Measurements from ENCODE around the gene PRICKLE4. TPM values are rescaled to one million over a fixed set of nuclear protein-coding genes. Genes with fewer than 3 reads are reported as not detected.

Gene PRICKLE4
- total RNA-seq, 2 donors from 2014 or later = 11.4 to 11.6 TPM

- Histone ChIP-seq H3K4me3 (no peak overlapping the region), H3K27me3 (replicated peaks; ENCODE audit: insufficient read depth) (no peaks in the 10 kb centered on the region), H3K9me3 (no peaks in the 10 kb centered on the region), H3K36me3 (no peaks in the 10 kb centered on the region), H3K27ac (no peak overlapping the region), H3K4me1 (replicated peaks) (no peaks in the 10 kb centered on the region)
- 95% methylated on average over 10 of the region's 10 CpGs for WGBS
- intact Hi-C loops (cut with DNase I) = no loop called here
- no peak for DNase-seq (ENCODE audit: low spot score)
- TF ChIP-seq POLR2AphosphoS5 (IDR thresholded peaks at IDR 0.05) (no peak), POLR2A (IDR thresholded peaks at IDR 0.05) (no peak), CTCF (IDR thresholded peaks at IDR 0.05) (no peak)
Measured at GRCh38 chr6:41746107-41746506, 34.5 kb upstream of the PRICKLE4 start.

DNA sequence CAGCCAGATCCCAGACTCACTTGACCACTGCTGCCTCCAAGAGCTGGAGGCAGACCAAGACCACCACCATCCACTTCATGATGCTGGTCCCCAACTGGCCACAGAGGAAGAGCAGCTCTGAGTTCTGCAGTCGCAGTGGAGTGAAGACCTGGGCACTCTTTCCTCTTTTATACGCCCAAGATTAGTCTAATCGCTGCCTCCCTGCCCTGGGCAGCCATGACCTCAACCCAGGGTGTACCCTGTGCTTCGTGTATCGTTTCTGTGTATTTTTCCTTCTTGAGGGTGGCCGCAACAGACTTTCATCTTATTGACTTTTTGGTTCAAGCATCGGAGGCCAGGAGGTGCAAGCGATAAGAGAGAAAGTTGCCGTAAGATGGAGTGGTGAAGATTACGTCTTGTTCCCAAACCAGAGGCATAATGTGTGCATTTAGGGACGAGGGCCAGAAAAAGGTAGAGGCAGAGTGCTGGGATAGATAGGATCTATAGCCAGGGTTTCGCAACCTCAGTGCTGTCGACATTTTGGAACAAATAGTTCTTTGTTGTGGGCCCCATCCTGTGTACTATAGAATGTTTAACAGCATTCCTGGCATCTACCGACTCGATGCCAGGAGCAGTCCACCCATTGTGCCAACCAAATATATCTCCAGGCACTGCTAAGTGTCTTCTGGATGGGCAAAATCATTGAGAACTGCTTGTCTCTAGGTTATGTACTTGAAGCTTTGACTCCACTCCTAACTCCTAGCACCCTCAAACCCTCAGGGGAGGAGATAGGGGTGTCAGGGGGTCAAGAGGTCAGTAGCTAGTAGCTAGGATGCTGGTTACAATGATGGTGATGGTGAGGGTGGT lies 33.1 kb upstream of the PRICKLE4 start, which contains the start of gene PGC:
Gene PGC, minus strand, starts transcription at position 142 of the 846 bp plus-strand sequence. Its CDS starts 63 bp downstream, at position 79.
- DNase-seq (ENCODE audit: low spot score) = peak; percentile 85
- no peaks in the 10 kb centered on the region for H3K9me3 ChIP-seq
- 46% methylated on average over 15 of the region's 15 CpGs for WGBS
- H3K4me1 ChIP-seq (replicated peaks) = no peaks in the 10 kb centered on the region
- TF ChIP-seq POLR2A (IDR thresholded peaks at IDR 0.05) (no peak), POLR2AphosphoS5 (IDR thresholded peaks at IDR 0.05) (peak; percentile 84)
- H3K27ac ChIP-seq = peak within 1 kb of the TSS; percentile 27 to 64
- intact Hi-C loops (cut with DNase I) = no loop called here
- no peak within 1 kb of the TSS for H3K4me3 ChIP-seq
- no peaks in the 10 kb centered on the region for H3K27me3 ChIP-seq (replicated peaks; ENCODE audit: insufficient read depth)
- H3K36me3 ChIP-seq = no peaks in the 10 kb centered on the region

GRCh38 chr6:41748102-41748477 lies 32.5 kb upstream of the PRICKLE4 start:
- Histone ChIP-seq H3K4me3 (no peak overlapping the region), H3K27ac (peak overlapping the region; percentile 27 to 64), H3K27me3 (replicated peaks; ENCODE audit: insufficient read depth) (no peaks in the 10 kb centered on the region), H3K4me1 (replicated peaks) (no peaks in the 10 kb centered on the region), H3K9me3 (no peaks in the 10 kb centered on the region), H3K36me3 (no peaks in the 10 kb centered on the region)
- intact Hi-C loops (cut with DNase I) = no loop called here
- DNase-seq (ENCODE audit: low spot score) = no peak
- WGBS = 83% methylated on average over 6 of the region's 6 CpGs
- no peak for TF ChIP-seq POLR2AphosphoS5 (IDR thresholded peaks at IDR 0.05)
- TF ChIP-seq CTCF (IDR thresholded peaks at IDR 0.05) = no peak
- TF ChIP-seq POLR2A (IDR thresholded peaks at IDR 0.05) = no peak

GRCh38 chr6:41748542-41748941 lies 32.0 kb upstream of the PRICKLE4 start:
- no peak for DNase-seq (ENCODE audit: low spot score)
- Histone ChIP-seq H3K27ac (peak overlapping the region; percentile 27 to 64), H3K9me3 (no peaks in the 10 kb centered on the region), H3K4me3 (no peak overlapping the region), H3K36me3 (no peaks in the 10 kb centered on the region), H3K27me3 (replicated peaks; ENCODE audit: insufficient read depth) (no peaks in the 10 kb centered on the region), H3K4me1 (replicated peaks) (no peaks in the 10 kb centered on the region)
- intact Hi-C loops (cut with DNase I) = no loop called here
- no peak for TF ChIP-seq POLR2A (IDR thresholded peaks at IDR 0.05)
- TF ChIP-seq CTCF (IDR thresholded peaks at IDR 0.05) = no peak
- TF ChIP-seq POLR2AphosphoS5 (IDR thresholded peaks at IDR 0.05) = no peak
- 45% methylated on average over 3 of the region's 3 CpGs for WGBS

- no peak for TF ChIP-seq POLR2AphosphoS5 (IDR thresholded peaks at IDR 0.05)
- no peak for TF ChIP-seq CTCF (IDR thresholded peaks at IDR 0.05)
- TF ChIP-seq POLR2A (IDR thresholded peaks at IDR 0.05) = no peak
Measured at GRCh38 chr6:41750374-41750773, 30.2 kb upstream of the PRICKLE4 start.

More at GRCh38 chr6:41750374-41750773, 30.2 kb upstream of the PRICKLE4 start:
- intact Hi-C loops (cut with DNase I) = no loop called here
- no peak overlapping the region for H3K4me3 ChIP-seq
- H3K27ac ChIP-seq = no peak overlapping the region
- no peaks in the 10 kb centered on the region for H3K27me3 ChIP-seq (replicated peaks; ENCODE audit: insufficient read depth)
- no peaks in the 10 kb centered on the region for H3K4me1 ChIP-seq (replicated peaks)
- no peaks in the 10 kb centered on the region for H3K36me3 ChIP-seq
- DNase-seq (ENCODE audit: low spot score) = no peak
- 100% methylated on average over 3 of the region's 3 CpGs for WGBS
- H3K9me3 ChIP-seq = no peaks in the 10 kb centered on the region

Data from prostate gland (tissue), 2 donors.